SJSA1 (cell line): ENCODE measurements around the gene RABGAP1L. TPM values are rescaled to one million over a fixed set of nuclear protein-coding genes. Genes with fewer than 3 reads are reported as not detected.

Experiments
- DNase-seq, 2 experiments: peaks; one replicate each; pipeline ENCODE4 v3.0.0-alpha.2; 2015 to 2020; ENCODE audit warnings: low spot score in 2 of 2, low read depth in 1 of 2
- H3K27ac ChIP-seq: fragments of 250-450 bp; sonication (Bioruptor Pico); 2 replicates; pipeline ENCODE4 v1.5.1; 2020; ENCODE audit warnings: mild to moderate bottlenecking, moderate library complexity
- H3K27me3 ChIP-seq: fragments of 250-450 bp; sonication (Bioruptor Pico); replicated peaks from 2 replicates; pipeline ENCODE4 v1.5.1; 2020; ENCODE audit warnings: mild to moderate bottlenecking, moderate library complexity
- H3K36me3 ChIP-seq: fragments of 250-450 bp; sonication (Bioruptor Pico); 2 replicates; pipeline ENCODE4 v1.5.1; 2020; ENCODE audit warnings: mild to moderate bottlenecking
- H3K4me1 ChIP-seq: fragments of 250-450 bp; sonication (Bioruptor Pico); replicated peaks from 2 replicates; pipeline ENCODE4 v1.6.1; 2021; ENCODE audit warnings: mild to moderate bottlenecking
- H3K4me3 ChIP-seq: fragments of 250-450 bp; sonication (Bioruptor Pico); 2 replicates; pipeline ENCODE4 v1.5.1; 2020; ENCODE audit warnings: mild to moderate bottlenecking
- H3K9me3 ChIP-seq: fragments of 250-450 bp; sonication (Bioruptor Pico); replicated peaks from 2 replicates; pipeline ENCODE4 v1.5.1; 2020; ENCODE audit warnings: mild to moderate bottlenecking
- total RNA-seq: library from RNA; depleted of rRNA; stranded (reverse); fragments of >200 nt; shearing (Covaris generic); gene quantifications from 2 replicates; pipeline ENCODE4 v1.2.3, GENCODE V29; 2014

RABGAP1L gene
- total RNA-seq, 1 experiment from 2014 or later, result 24.6 TPM

DNA sequence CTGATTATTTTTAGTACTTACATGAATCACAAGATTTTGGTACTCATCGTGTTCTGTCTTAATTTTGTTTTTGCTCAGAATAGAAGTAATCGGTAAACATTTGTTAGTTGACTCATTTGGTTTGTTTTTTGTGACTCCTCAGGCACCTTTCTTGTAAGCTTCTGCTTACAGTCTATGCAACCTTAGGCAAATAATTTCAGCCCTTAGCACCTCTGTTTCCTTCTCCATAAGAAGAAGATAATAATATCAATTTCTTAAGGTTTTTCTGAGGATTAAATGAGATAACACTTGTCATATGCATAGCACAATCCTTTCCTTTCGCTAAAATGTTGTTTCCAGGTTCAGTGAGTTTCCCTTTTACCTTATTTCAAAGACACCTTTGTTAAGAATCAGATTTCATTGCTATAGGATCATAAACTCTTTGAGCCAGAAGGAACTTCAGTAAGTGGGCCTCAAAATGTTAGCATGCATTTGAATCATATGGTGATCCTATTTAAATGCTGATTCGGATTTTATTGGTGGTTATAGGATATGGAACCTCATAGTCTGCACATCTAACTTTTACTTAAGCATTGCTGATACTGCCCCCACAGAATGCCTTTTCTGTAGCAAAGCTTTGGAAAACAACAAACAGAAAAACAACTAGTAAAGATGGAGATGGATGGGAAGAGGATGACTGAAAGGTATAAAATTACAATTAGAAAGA is 567.7 kb downstream of the RABGAP1L start:
- Histone ChIP-seq H3K4me1 (no peaks in the 10 kb centered on the region), H3K4me3 (no peak overlapping the region)

GRCh38 chr1:174734270-174734669 is 575.0 kb downstream of the RABGAP1L start:
- Histone ChIP-seq H3K27me3 (no peaks in the 10 kb centered on the region), H3K36me3 (no peaks in the 10 kb centered on the region), H3K9me3 (no peaks in the 10 kb centered on the region; the same call in 1 of the 2 replicates), H3K4me3 (no peak overlapping the region), H3K4me1 (no peaks in the 10 kb centered on the region), H3K27ac (no peak overlapping the region)
- no peak for DNase-seq

More for the DNA sequence above, 567.7 kb downstream of the RABGAP1L start:
- DNase-seq, result no peak
- Histone ChIP-seq H3K9me3 (no peaks in the 10 kb centered on the region), H3K27ac (no peak overlapping the region), H3K27me3 (no peaks in the 10 kb centered on the region), H3K36me3 (no peaks in the 10 kb centered on the region)

DNA sequence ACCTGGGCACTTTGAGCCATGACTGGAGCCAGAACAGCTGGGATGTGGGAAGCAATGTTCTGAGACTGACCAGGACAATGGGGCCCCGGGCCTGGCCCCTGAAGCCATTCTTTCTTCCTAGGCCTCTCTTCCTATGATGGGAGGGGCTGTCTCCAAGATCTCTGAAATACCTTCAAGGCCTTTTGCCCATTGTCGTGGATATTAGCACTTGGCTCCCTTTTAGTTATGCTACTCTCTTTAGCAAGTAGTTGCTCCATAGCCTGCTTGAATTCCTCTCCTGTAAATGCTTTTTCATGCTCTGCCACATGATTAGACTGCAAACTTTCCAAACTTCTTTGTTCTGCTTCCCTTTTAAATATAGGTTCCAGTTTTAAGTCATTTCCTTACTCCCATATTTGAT is 577.5 kb downstream of the RABGAP1L start:
- Histone ChIP-seq H3K4me3 (no peak overlapping the region), H3K4me1 (no peaks in the 10 kb centered on the region), H3K27me3 (no peaks in the 10 kb centered on the region), H3K36me3 (no peaks in the 10 kb centered on the region), H3K9me3 (no peaks in the 10 kb centered on the region; the same call in 1 of the 2 replicates), H3K27ac (no peak overlapping the region)
- no peak for DNase-seq

- H3K4me3 ChIP-seq, result no peak overlapping the region
- no peak for DNase-seq
- no peak overlapping the region for H3K27ac ChIP-seq
- no peaks in the 10 kb centered on the region for H3K27me3 ChIP-seq
- H3K9me3 ChIP-seq, result no peaks in the 10 kb centered on the region; the same call in 1 of the 2 replicates
- no peaks in the 10 kb centered on the region for H3K36me3 ChIP-seq
- H3K4me1 ChIP-seq, result no peaks in the 10 kb centered on the region
Observed at GRCh38 chr1:174740249-174740968, 581.1 kb downstream of the RABGAP1L start.

GRCh38 chr1:174742805-174743653 is 583.7 kb downstream of the RABGAP1L start:
- Histone ChIP-seq H3K9me3 (no peaks in the 10 kb centered on the region), H3K4me3 (no peak overlapping the region), H3K27ac (no peak overlapping the region), H3K27me3 (no peaks in the 10 kb centered on the region), H3K4me1 (no peaks in the 10 kb centered on the region), H3K36me3 (no peaks in the 10 kb centered on the region)
- DNase-seq, result no peak

GRCh38 chr1:174743654-174744561 is 584.6 kb downstream of the RABGAP1L start:
- no peaks in the 10 kb centered on the region for H3K9me3 ChIP-seq
- peak in 1 of 2 experiments; percentile 33 for DNase-seq
- H3K4me3 ChIP-seq, result no peak overlapping the region
- no peaks in the 10 kb centered on the region for H3K27me3 ChIP-seq
- no peaks in the 10 kb centered on the region for H3K36me3 ChIP-seq
- H3K4me1 ChIP-seq, result no peaks in the 10 kb centered on the region
- H3K27ac ChIP-seq, result no peak overlapping the region

- Histone ChIP-seq H3K9me3 (no peaks in the 10 kb centered on the region), H3K4me1 (no peaks in the 10 kb centered on the region), H3K27ac (no peak overlapping the region), H3K4me3 (no peak overlapping the region), H3K27me3 (no peaks in the 10 kb centered on the region), H3K36me3 (no peaks in the 10 kb centered on the region)
- no peak for DNase-seq
Observed at GRCh38 chr1:174744886-174745285, 585.6 kb downstream of the RABGAP1L start.

DNA sequence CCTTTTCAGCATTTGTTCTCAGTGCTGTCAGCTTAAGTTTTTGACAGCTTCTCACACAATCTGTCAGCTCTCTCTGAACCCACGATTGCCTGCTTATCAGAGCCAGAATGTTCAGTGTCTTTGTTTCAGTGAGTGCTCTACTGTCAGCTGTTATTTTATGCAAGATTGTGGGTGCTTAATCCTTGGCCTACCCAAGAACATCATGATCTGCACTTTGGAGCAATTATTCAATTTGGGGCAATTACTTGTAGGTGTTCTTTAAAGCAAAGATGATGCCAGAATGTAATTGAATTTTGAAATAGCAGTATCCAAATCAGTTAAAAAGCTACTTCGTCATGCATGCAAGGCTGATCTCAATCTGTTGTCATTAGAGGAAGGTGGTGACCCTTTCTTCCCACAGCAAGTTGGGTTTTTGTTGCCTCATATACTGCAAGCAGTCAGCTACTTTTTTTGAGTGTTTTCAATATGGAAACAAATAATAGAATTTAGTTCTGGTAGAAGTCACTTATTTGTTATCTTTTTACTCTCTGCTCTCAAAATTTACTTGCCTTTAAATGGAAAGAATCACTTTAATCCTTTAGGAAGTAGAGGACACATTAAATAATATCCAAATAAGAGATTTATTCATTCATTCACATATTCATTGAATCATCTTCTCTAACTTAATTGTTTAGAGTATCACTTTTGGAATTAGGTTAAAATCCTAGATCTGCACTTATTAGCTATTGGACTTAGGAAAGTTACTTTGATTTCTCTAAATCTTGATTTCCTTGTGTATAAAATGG is 586.9 kb downstream of the RABGAP1L start:
- no peaks in the 10 kb centered on the region for H3K36me3 ChIP-seq
- no peaks in the 10 kb centered on the region for H3K9me3 ChIP-seq
- no peaks in the 10 kb centered on the region for H3K4me1 ChIP-seq
- no peaks in the 10 kb centered on the region for H3K27me3 ChIP-seq
- DNase-seq, result no peak
- H3K4me3 ChIP-seq, result no peak overlapping the region
- no peak overlapping the region for H3K27ac ChIP-seq

DNA sequence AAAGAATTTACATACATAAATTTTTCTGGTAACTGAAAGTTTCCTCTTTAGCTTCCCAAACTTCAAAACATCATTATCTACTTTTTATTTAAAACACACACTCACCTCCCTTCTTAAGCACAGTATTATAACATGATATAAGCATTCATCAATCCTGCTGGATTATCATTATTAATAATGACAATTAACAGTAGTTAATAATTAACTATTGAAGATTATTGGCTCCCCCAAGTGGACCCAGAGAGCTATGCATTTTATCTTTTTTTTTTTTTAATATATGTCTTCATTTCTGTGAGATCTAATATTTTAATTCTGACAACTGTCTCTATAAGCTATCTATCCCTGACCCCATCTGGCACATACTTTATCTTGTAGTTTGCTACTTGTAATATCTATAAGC is 588.3 kb downstream of the RABGAP1L start:
- Histone ChIP-seq H3K27me3 (no peaks in the 10 kb centered on the region), H3K4me1 (no peaks in the 10 kb centered on the region), H3K4me3 (no peak overlapping the region), H3K36me3 (no peaks in the 10 kb centered on the region), H3K27ac (no peak overlapping the region), H3K9me3 (no peaks in the 10 kb centered on the region)
- no peak for DNase-seq

- no peaks in the 10 kb centered on the region for H3K4me1 ChIP-seq
- DNase-seq, result no peak
- H3K9me3 ChIP-seq, result no peaks in the 10 kb centered on the region
- no peaks in the 10 kb centered on the region for H3K27me3 ChIP-seq
- H3K27ac ChIP-seq, result no peak overlapping the region
- no peak overlapping the region for H3K4me3 ChIP-seq
- H3K36me3 ChIP-seq, result no peaks in the 10 kb centered on the region
Observed at GRCh38 chr1:174748586-174748985, 589.3 kb downstream of the RABGAP1L start.

DNA sequence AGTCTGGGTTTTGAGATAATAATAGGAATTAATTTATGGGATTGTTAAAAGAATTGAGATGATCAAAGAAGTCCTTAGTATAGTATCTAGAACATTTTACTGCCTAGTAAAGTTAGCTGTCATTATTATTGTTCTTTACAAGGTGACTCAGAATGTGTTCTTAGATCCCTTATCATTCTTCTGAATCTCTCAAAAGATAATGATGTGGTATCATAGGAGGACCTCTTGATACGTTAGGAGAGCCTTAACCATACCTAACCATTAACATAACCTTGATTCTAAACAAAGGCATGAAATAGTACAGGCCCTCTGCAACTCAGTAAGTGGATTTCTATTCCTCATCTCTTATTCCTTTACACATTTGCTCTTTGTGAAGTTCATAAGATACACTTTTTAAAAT is 593.8 kb downstream of the RABGAP1L start:
- Histone ChIP-seq H3K4me3 (no peak overlapping the region), H3K4me1 (no peaks in the 10 kb centered on the region), H3K27ac (no peak overlapping the region), H3K9me3 (no peaks in the 10 kb centered on the region), H3K36me3 (no peaks in the 10 kb centered on the region), H3K27me3 (no peaks in the 10 kb centered on the region)
- DNase-seq, result no peak

DNA sequence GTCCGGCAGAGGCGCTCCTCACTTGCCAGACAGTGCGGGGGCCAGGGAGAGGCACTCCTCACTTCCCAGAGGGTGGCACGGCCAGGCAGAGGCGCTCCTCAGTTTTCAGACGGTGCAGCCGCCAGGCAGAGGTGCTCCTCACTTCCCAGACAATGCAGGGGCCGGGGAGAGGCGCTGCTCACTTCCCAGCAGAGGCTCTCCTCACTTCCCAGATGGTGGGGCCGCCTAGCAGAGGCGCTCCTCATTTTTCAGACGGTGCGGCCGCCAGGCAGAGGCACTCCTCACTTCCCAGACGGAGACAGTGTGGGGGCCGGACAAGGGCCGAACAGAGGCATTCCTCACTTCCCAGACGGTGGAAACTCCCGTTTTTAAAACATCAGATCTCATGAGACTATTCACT is 602.0 kb downstream of the RABGAP1L start:
- Histone ChIP-seq H3K4me3 (no peak overlapping the region), H3K4me1 (no peaks in the 10 kb centered on the region), H3K36me3 (no peaks in the 10 kb centered on the region), H3K9me3 (no peaks in the 10 kb centered on the region), H3K27ac (no peak overlapping the region), H3K27me3 (no peaks in the 10 kb centered on the region)
- no peak for DNase-seq
